A673 (cell line): ENCODE data around the gene HSD17B3. TPM values are rescaled to one million over a fixed set of nuclear protein-coding genes. Genes with fewer than 3 reads are reported as not detected.
"Not testable (repeated sequence)": the region's sequence is repeated elsewhere in the genome, so short reads cannot be mapped to it uniquely, and the experiment has no call there.

Source experiments
- BruUV-seq: library from RNA; stranded (reverse); fragments of 400-500 nt; replicated peaks from 2 replicates; lab custom pipeline; 2021; lab: Mats Ljungman, UMichigan
- CTCF ChIA-PET: fragments of 300-600 bp; sonication (Branson Sonifier 250); formaldehyde crosslinking; loops from one replicate; lab custom pipeline; 2022; ENCODE audit warnings: antibody characterized with exemption; lab: Charles Lee
- POLR2A ChIA-PET: fragments of 300-600 bp; sonication (Branson Sonifier 250); formaldehyde crosslinking; loops from one replicate; lab custom pipeline; 2022; ENCODE audit warnings: antibody characterized with exemption; ENCODE audit not compliant: low non-redundant PET; lab: Charles Lee
- DNase-seq: peaks from one replicate; pipeline ENCODE4 v3.0.0-alpha.2; 2015; ENCODE audit warnings: low spot score
- H3K27ac ChIP-seq: fragments of 200-600 bp; sonication (generic); 2 replicates; pipeline ENCODE4 v1.5.1; 2016; ENCODE audit warnings: mixed run types, low read depth, mild to moderate bottlenecking, mixed read lengths, antibody characterized with exemption, low read length; ENCODE audit not compliant: poor library complexity, severe bottlenecking
- H3K27me3 ChIP-seq: fragments of 200-600 bp; sonication (generic); replicated peaks from 2 replicates; pipeline ENCODE4 v1.6.1; 2017; ENCODE audit warnings: mixed run types, low read depth, mild to moderate bottlenecking, mixed read lengths, antibody characterized with exemption, low read length; ENCODE audit not compliant: insufficient read depth, poor library complexity
- H3K36me3 ChIP-seq: fragments of 200-600 bp; sonication (generic); 2 replicates; pipeline ENCODE4 v1.6.1; 2016; ENCODE audit warnings: mixed run types, mild to moderate bottlenecking, mixed read lengths, antibody characterized with exemption, low read length; ENCODE audit not compliant: insufficient read depth, poor library complexity, severe bottlenecking
- H3K4me1 ChIP-seq: fragments of 200-600 bp; sonication (generic); 2 replicates; pipeline ENCODE4 v1.6.1; 2017; ENCODE audit warnings: mixed run types, mild to moderate bottlenecking, mixed read lengths, antibody characterized with exemption, low read length; ENCODE audit not compliant: insufficient read depth, poor library complexity, severe bottlenecking
- H3K4me3 ChIP-seq: fragments of 200-600 bp; sonication (generic); 2 replicates; pipeline ENCODE4 v1.5.1; 2016; ENCODE audit warnings: low read depth, mixed run types, mild to moderate bottlenecking, mixed read lengths, low read length; ENCODE audit not compliant: poor library complexity, severe bottlenecking
- H3K9me3 ChIP-seq: fragments of 200-600 bp; sonication (generic); 2 replicates; pipeline ENCODE4 v1.6.1; 2016; ENCODE audit warnings: mixed run types, low read depth, mild to moderate bottlenecking, mixed read lengths, antibody characterized with exemption, low read length; ENCODE audit not compliant: poor library complexity, severe bottlenecking
- CTCF ChIP-seq: fragments of 300-800, 200-600 bp; sonication (generic); conservative IDR thresholded peaks from 2 replicates; pipeline ENCODE4 v1.5.1; 2017; ENCODE audit warnings: low read depth, mild to moderate bottlenecking, antibody characterized with exemption, low read length, moderate library complexity, mixed read lengths
- EZH2 ChIP-seq: fragments of 200-600 bp; sonication (generic); IDR thresholded peaks from 2 replicates; pipeline ENCODE4 v1.6.1; 2017; ENCODE audit warnings: borderline replicate concordance, low read depth, mild to moderate bottlenecking, mixed read lengths, antibody characterized with exemption, low read length; ENCODE audit not compliant: poor library complexity, severe bottlenecking
- intact Hi-C: fragments of 100-400 bp; cut with micrococcal nuclease; formaldehyde crosslinking; loops from one replicate; pipeline ENCODE4 v1.10.0; 2022; ENCODE audit not compliant: unreplicated experiment
- total RNA-seq: library from RNA; stranded (reverse); gene quantifications from 2 replicates; pipeline ENCODE4 v1.2.3, GENCODE V29; 2021

HSD17B3 gene
- total RNA-seq, 1 experiment from 2014 or later, result not detected

- BruUV-seq, result no TSS peak
- H3K27ac ChIP-seq, result no peak overlapping the region
- H3K9me3 ChIP-seq, result no peaks in the 10 kb centered on the region
- no peak overlapping the region for H3K4me3 ChIP-seq
- ChIA-PET CTCF (no interaction called here), POLR2A (no interaction called here)
- intact Hi-C loops, result no loop called here
- no peaks in the 10 kb centered on the region for H3K36me3 ChIP-seq
- DNase-seq, result no peak
- TF ChIP-seq CTCF (no peak), EZH2 (no peak)
- H3K27me3 ChIP-seq, result no peaks in the 10 kb centered on the region
- H3K4me1 ChIP-seq, result no peaks in the 10 kb centered on the region
Measured at GRCh38 chr9:96241391-96241809, 60.6 kb downstream of the HSD17B3 start.

GRCh38 chr9:96236854-96237550 lies 65.0 kb downstream of the HSD17B3 start:
- TF ChIP-seq CTCF (no peak), EZH2 (no peak)
- H3K36me3 ChIP-seq, result no peaks in the 10 kb centered on the region
- CTCF ChIA-PET, result no interaction called here

GRCh38 chr9:96236337-96236736 lies 65.6 kb downstream of the HSD17B3 start:
- CTCF ChIA-PET, BruUV-seq: not testable (repeated sequence)
- intact Hi-C loops, result loop anchor here (10.0 kb wide), 1 partner anchor 428 kb away; no protein-coding TSS in a partner anchor

More at GRCh38 chr9:96236854-96237550, 65.0 kb downstream of the HSD17B3 start:
- BruUV-seq, result no TSS peak
- POLR2A ChIA-PET, result no interaction called here
- DNase-seq, result no peak
- no peaks in the 10 kb centered on the region for H3K9me3 ChIP-seq
- H3K27me3 ChIP-seq, result no peaks in the 10 kb centered on the region
- H3K4me3 ChIP-seq, result no peak overlapping the region
- H3K27ac ChIP-seq, result no peak overlapping the region
- H3K4me1 ChIP-seq, result no peaks in the 10 kb centered on the region
- intact Hi-C loops, result loop anchor here (10.0 kb wide), 1 partner anchor 428 kb away; no protein-coding TSS in a partner anchor

More at GRCh38 chr9:96236337-96236736, 65.6 kb downstream of the HSD17B3 start:
- POLR2A ChIA-PET, H3K4me1 ChIP-seq, H3K36me3 ChIP-seq, H3K27ac ChIP-seq, H3K4me3 ChIP-seq, DNase-seq, H3K9me3 ChIP-seq, H3K27me3 ChIP-seq: not testable (repeated sequence)
